DOHH2 (cell line): ENCODE data around the gene ARF1.

Experiments used
- H3F3A ChIP-seq: fragments of 200-600 bp; sonication (generic), shearing (Covaris generic); 2 replicates; pipeline ENCODE4 v1.6.0; 2016; ENCODE audit warnings: antibody characterized with exemption, mild to moderate bottlenecking; ENCODE audit not compliant: control insufficient read depth, insufficient read depth
- H3K27ac ChIP-seq: fragments of 200-600 bp; sonication (generic); 2 replicates; pipeline ENCODE4 v1.5.1; 2014; ENCODE audit warnings: low read depth, mild to moderate bottlenecking, low read length, moderate library complexity
- H3K27me3 ChIP-seq: fragments of 200-600 bp; sonication (generic); 2 replicates; pipeline ENCODE4 v1.6.1; 2014; ENCODE audit warnings: mild to moderate bottlenecking, low read length, mixed read lengths; ENCODE audit not compliant: control insufficient read depth
- H3K36me3 ChIP-seq: fragments of 200-600 bp; sonication (generic); 2 replicates; pipeline ENCODE4 v1.6.1; 2014; ENCODE audit warnings: mild to moderate bottlenecking, low read length, moderate library complexity, mixed read lengths; ENCODE audit not compliant: control insufficient read depth
- H3K4me1 ChIP-seq: fragments of 200-600 bp; sonication (generic); 2 replicates; pipeline ENCODE4 v1.6.1; 2014; ENCODE audit warnings: mild to moderate bottlenecking, low read length, mixed read lengths; ENCODE audit not compliant: control insufficient read depth
- H3K4me2 ChIP-seq: fragments of 200-600 bp; sonication (generic); 2 replicates; pipeline ENCODE4 v1.6.0; 2014; ENCODE audit warnings: mild to moderate bottlenecking, low read length, moderate library complexity
- H3K4me3 ChIP-seq: fragments of 200-600 bp; sonication (generic); 2 replicates; pipeline ENCODE4 v1.5.1; 2014; ENCODE audit warnings: mild to moderate bottlenecking, low read length, mixed read lengths
- H3K79me2 ChIP-seq: fragments of 200-600 bp; sonication (generic); 2 replicates; pipeline ENCODE4 v1.6.1; 2014; ENCODE audit warnings: mild to moderate bottlenecking, low read length, mixed read lengths; ENCODE audit not compliant: control insufficient read depth
- H3K9me2 ChIP-seq: fragments of 200-600 bp; sonication (generic); replicated peaks from 2 replicates; pipeline ENCODE4 v1.6.1; 2014; ENCODE audit warnings: mild to moderate bottlenecking, low read length, mixed read lengths; ENCODE audit not compliant: control insufficient read depth
- H3K9me3 ChIP-seq: fragments of 200-600 bp; sonication (generic); 2 replicates; pipeline ENCODE4 v1.6.1; 2014; ENCODE audit warnings: antibody characterized with exemption, low read length, mixed read lengths; ENCODE audit not compliant: control insufficient read depth, insufficient read depth
- H4K20me1 ChIP-seq: fragments of 200-600 bp; sonication (generic); 2 replicates; pipeline ENCODE4 v1.6.0; 2014; ENCODE audit warnings: low read depth, mild to moderate bottlenecking, antibody characterized with exemption, low read length, moderate library complexity; ENCODE audit not compliant: control insufficient read depth, insufficient read depth
- EZH2phosphoT487 ChIP-seq: fragments of 200-600 bp; sonication (generic); IDR thresholded peaks from 2 replicates; pipeline ENCODE4 v1.6.1; 2017; ENCODE audit warnings: borderline replicate concordance, mild to moderate bottlenecking, antibody characterized with exemption, low read length, moderate library complexity, mixed read lengths
- TF ChIP-seq, protein P1 (sequence below): fragments of 200-600 bp; sonication (generic); IDR thresholded peaks from one replicate; pipeline ENCODE4 v1.5.1; 2014; ENCODE audit warnings: antibody characterized with exemption, mild to moderate bottlenecking, low read depth, low read length; ENCODE audit not compliant: poor library complexity, severe bottlenecking

ARF1 gene

DNA sequence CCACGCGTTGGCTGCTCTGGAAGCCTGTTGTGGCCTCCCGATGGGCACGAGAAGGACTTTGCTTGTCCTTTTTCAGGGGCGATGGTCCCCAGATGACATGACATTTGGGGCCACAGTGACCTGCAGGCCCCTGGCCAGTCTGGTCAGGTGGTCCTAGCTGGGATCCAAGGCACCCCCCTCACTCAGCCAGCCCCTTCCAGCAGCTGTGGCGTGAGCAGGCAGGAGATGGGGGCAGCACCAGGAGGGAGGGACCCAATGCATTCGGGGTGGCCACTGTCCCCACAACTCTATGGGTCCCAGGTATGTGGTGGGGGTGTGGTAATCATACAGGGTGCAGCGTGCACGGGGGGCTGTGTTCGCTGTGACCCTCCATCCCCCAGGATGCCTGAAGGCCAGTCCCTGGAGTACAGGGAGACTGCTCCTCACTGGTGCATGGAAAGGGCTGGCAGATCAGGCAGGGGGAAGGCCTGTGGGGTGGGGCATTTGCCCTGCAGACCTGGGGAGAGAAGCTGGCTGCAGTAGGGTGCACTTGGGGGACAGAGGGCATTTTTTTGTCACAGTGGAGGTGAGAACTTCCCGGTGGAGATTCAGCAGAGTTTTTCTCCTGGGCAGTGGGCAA lies 44.0 kb upstream of the ARF1 start:
- H3K9me3 ChIP-seq, result no peaks in the 10 kb centered on the region

DNA sequence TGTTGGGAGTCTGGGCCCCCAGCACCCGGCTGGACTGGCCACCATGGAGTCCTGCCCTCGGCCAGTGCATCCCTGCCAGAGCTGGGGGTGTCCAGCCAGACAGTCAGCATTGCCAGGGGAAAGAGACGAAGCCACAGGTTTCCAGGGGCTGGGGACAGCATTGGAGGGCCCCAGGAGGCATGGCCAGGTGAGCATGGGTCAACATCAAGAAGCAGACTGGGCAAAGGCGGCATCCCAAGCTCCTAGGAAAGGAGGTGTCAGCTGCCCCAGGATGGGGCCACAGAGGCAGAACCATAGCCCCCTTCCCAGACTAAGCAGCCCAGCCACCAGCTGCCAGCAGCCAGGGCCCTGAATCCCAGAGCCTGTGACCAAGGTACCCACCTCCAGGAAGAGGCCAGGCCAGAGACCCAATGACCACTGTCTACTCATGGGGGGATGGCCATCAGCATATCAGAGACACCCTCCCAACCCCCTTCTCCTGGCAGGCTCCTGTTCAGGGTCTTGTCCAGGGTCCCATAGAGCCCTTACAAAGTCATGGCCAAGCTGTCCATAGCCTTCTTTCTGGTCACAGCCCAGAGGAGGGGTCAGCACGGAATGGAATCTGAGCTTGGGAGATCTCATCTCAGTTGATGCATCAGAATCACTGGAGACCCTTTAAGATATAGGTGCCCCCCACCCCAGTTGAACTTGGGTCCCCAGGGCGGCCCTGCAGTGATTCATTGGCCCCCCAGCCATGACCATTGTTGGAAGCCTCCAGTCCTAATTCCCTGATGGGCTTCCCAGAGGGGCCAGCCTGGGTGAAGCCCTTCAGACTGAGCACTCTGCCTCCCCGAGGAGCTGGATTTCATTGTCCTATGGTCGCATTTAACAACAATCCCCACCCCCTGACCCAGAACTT lies 43.3 kb upstream of the ARF1 start:
- Histone ChIP-seq H3K79me2 (no peaks in the 10 kb centered on the region), H3K4me1 (no peaks in the 10 kb centered on the region), H3K9me3 (no peaks in the 10 kb centered on the region), H4K20me1 (no peaks in the 10 kb centered on the region), H3K27ac (no peak overlapping the region), H3F3A (no peaks in the 10 kb centered on the region), H3K36me3 (no peaks in the 10 kb centered on the region), H3K4me3 (no peak overlapping the region), H3K9me2 (no peaks in the 10 kb centered on the region), H3K27me3 (peaks cover 3% of the 10 kb centered on the region), H3K4me2 (no peak overlapping the region)
- TF ChIP-seq, protein P1, sequence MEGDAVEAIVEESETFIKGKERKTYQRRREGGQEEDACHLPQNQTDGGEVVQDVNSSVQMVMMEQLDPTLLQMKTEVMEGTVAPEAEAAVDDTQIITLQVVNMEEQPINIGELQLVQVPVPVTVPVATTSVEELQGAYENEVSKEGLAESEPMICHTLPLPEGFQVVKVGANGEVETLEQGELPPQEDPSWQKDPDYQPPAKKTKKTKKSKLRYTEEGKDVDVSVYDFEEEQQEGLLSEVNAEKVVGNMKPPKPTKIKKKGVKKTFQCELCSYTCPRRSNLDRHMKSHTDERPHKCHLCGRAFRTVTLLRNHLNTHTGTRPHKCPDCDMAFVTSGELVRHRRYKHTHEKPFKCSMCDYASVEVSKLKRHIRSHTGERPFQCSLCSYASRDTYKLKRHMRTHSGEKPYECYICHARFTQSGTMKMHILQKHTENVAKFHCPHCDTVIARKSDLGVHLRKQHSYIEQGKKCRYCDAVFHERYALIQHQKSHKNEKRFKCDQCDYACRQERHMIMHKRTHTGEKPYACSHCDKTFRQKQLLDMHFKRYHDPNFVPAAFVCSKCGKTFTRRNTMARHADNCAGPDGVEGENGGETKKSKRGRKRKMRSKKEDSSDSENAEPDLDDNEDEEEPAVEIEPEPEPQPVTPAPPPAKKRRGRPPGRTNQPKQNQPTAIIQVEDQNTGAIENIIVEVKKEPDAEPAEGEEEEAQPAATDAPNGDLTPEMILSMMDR, result no peak
- no peak for TF ChIP-seq EZH2phosphoT487

More for the DNA sequence above, 44.0 kb upstream of the ARF1 start:
- no peaks in the 10 kb centered on the region for H4K20me1 ChIP-seq
- no peak overlapping the region for H3K4me3 ChIP-seq
- no peaks in the 10 kb centered on the region for H3F3A ChIP-seq
- TF ChIP-seq, protein P1, result no peak
- no peak for TF ChIP-seq EZH2phosphoT487
- no peak overlapping the region for H3K4me2 ChIP-seq
- no peaks in the 10 kb centered on the region for H3K4me1 ChIP-seq
- H3K9me2 ChIP-seq, result no peaks in the 10 kb centered on the region
- no peaks in the 10 kb centered on the region for H3K36me3 ChIP-seq
- H3K27me3 ChIP-seq, result peaks cover 2% of the 10 kb centered on the region; the same call in 1 of the 2 replicates
- no peaks in the 10 kb centered on the region for H3K79me2 ChIP-seq
- no peak overlapping the region for H3K27ac ChIP-seq

DNA sequence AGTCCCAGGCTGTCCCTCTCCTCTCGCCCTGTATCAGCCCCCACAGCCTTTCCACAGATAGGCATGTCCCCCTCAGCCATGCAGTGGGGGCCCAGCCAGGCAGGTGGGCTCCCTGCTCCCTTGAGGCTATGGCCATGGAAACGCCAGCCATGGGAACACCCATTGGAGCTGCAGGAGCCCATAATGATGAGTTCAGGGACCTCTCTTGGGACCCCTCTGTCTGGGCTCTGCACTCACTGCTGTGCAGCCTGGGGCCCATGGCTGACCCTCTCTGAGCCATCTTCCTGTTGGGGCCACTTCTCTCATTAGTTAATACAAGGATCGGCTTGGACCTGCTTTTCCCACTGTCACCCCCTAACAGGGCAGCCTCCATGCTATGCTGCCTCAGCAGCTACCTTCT lies 42.5 kb upstream of the ARF1 start:
- Histone ChIP-seq H3K4me1 (no peaks in the 10 kb centered on the region), H3K36me3 (no peaks in the 10 kb centered on the region), H3K79me2 (no peaks in the 10 kb centered on the region), H3K27ac (no peak overlapping the region), H3K9me2 (no peaks in the 10 kb centered on the region), H3K4me3 (no peak overlapping the region), H4K20me1 (no peaks in the 10 kb centered on the region), H3K4me2 (no peak overlapping the region), H3K9me3 (no peaks in the 10 kb centered on the region), H3K27me3 (peaks cover 7% of the 10 kb centered on the region), H3F3A (no peaks in the 10 kb centered on the region)
- TF ChIP-seq EZH2phosphoT487, result no peak
- TF ChIP-seq, protein P1, result no peak
